Activated CD4-positive, alpha-beta T cell treated with anti-CD3 and anti-CD28 coated beads, Interleukin-2, amount 10 ng/mL, durations not matched to agents 24 days and 14 days (primary cell): ENCODE data around the gene CCDC88C. TPM values are rescaled to one million over a fixed set of nuclear protein-coding genes. Genes with fewer than 3 reads are reported as not detected.

Experiments used
- DNase-seq: peaks from one replicate; pipeline ENCODE4 v3.0.0; 2022
- H3K27ac Mint-ChIP-seq: one replicate; pipeline ENCODE4 v1.8.0; 2022; ENCODE audit warnings: mild to moderate bottlenecking, mixed read lengths
- H3K27me3 Mint-ChIP-seq: one replicate; pipeline ENCODE4 v1.8.0; 2022; ENCODE audit warnings: mixed read lengths
- H3K36me3 Mint-ChIP-seq: one replicate; pipeline ENCODE4 v1.8.0; 2022; ENCODE audit warnings: low read depth, mild to moderate bottlenecking, mixed read lengths
- H3K4me1 Mint-ChIP-seq: one replicate; pipeline ENCODE4 v1.8.0; 2021; ENCODE audit warnings: mixed read lengths
- H3K4me3 Mint-ChIP-seq: one replicate; pipeline ENCODE4 v1.8.0; 2022; ENCODE audit warnings: mild to moderate bottlenecking, moderate library complexity, mixed read lengths
- H3K9me3 Mint-ChIP-seq: one replicate; pipeline ENCODE4 v1.8.0; 2021; ENCODE audit warnings: mixed read lengths
- intact Hi-C: fragments of 100-400 bp; cut with micrococcal nuclease; formaldehyde crosslinking; loops from one replicate; pipeline ENCODE4 v1.15.1; 2023
- total RNA-seq: library from RNA; stranded (reverse); gene quantifications from 2 replicates; pipeline ENCODE4 v1.2.3, GENCODE V29; 2022

The CCDC88C gene
- total RNA-seq, 1 donor from 2014 or later: 89.9 TPM

DNA sequence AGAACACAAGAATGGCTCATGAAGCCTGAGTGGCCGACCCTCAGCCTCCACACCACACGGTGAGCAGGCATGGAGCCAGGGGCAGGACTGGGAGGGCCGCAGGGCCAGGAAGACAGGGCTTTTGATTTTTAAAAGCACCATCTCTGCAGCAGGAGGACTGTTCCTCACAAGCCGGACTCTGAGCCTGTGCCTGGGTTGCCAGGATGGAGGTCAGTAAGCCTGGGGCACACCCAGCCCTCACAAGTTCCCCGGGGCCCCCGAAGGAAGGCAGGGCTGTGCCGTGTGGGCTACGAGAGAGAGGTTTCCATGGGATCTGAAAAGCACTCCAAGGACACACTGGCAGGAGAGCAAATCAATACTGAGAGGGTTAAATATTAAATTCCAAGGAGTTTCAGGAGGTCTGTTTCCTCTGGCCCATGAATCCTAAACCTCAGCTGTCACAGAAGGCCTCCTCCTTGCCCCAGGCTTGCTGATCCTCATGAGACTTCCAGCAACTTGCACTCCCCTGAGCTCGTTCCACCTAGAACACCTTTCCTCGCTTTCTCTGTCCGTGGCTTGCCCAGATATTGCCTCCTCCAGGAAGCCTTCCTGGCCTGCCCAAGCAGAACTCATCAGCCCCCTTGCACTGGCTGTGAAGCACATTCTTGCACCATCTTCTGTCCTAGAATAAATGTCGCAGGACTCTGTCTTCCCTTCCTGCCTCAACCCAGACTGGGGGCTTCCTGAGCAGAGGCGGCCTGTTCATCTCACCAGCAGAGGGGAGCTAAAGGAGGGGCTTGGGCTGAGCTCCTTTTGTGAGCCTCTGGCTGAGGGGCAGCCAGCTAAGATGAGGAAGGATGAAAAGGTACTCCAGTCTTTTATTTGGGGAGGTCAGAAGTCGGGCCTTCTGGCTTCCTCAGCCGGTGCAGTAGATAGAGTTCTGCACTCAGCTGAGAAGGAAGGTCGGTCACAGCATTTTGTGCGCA is 64.6 kb downstream of the CCDC88C start:
- Mint-ChIP-seq H3K27me3 (no peaks in the 10 kb centered on the region), H3K4me3 (no peak overlapping the region), H3K9me3 (no peaks in the 10 kb centered on the region), H3K4me1 (peaks cover 89% of the 10 kb centered on the region), H3K36me3 (peaks cover 36% of the 10 kb centered on the region), H3K27ac (no peak overlapping the region)
- intact Hi-C loops: no loop called here
- no peak for DNase-seq

DNA sequence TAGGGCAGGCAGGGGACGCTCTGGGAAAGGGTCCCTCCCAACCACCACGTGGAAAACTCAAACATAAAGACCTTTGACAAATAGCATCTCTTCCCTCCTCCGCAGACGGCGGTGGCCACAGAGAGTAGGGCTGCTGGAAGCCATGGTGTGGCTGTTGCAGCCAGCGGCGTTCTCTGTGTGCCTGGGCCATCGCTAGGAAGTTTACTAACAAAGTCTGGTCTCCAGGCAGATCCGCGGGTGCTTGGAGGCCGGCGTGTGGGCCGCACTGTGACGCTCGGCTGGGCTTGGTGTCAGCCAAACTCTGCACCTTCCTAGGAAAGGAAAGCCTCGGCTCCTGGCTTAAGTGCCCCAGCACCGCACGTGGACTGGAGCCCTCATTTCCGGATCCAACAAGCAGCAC is 65.6 kb downstream of the CCDC88C start:
- Mint-ChIP-seq H3K4me1 (peaks cover 87% of the 10 kb centered on the region), H3K36me3 (peaks cover 34% of the 10 kb centered on the region), H3K27me3 (no peaks in the 10 kb centered on the region), H3K27ac (peak overlapping the region; percentile 94), H3K9me3 (no peaks in the 10 kb centered on the region), H3K4me3 (peak overlapping the region; percentile 80)
- no peak for DNase-seq
- intact Hi-C loops: no loop called here

DNA sequence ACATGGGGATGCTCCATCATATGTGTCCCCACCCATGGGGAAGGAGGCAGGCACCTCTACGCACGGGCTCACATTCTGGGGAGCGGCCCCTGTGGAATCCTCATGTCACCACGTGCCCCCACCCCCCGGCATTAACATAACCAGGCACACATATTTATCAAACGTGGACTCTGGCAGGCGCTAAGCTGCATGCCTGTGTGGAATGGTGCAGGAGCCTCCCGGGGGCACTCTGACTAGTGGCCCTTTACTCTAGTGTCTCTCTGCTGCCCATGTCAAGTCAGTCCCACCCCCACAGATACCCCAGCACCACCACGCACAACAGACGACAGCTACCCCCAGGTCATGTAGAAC is 66.1 kb downstream of the CCDC88C start:
- Mint-ChIP-seq H3K4me3 (peak overlapping the region; percentile 80), H3K9me3 (no peaks in the 10 kb centered on the region), H3K27me3 (no peaks in the 10 kb centered on the region), H3K27ac (peak overlapping the region; percentile 94), H3K4me1 (peaks cover 85% of the 10 kb centered on the region), H3K36me3 (peaks cover 31% of the 10 kb centered on the region)
- no peak for DNase-seq
- intact Hi-C loops: no loop called here

DNA sequence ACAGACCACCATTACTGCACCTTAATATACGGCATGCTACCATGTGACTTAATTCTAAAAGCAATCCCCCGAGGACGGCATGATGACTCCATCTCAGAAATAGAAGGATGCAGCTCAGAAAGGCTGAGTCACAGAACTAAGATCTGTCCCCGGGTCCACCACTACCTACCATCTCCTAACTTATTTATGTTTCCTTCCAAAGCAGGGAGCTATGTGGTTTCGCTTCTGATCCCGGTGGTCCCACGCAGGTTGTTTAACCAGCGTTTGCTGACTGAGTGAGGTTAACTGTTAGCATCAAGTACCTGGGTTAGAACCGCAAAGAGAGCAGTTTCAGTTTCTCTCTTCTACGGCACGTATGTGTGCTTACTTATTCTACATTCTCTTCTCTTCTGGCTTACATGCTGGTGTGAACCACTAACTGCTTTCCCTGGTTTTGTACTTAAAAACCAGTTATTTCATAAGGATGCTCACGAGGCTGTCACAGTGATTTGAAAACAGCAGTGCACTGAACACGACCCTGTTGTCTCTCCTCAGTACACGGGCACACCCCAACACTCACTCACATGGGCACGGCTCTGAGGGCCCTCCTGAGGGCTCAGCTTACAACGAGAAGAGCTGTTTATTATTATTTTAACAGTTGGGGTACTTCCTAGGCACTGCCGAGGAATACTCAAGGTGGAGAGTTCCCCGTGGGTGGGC is 66.7 kb downstream of the CCDC88C start:
- Mint-ChIP-seq H3K36me3 (peaks cover 29% of the 10 kb centered on the region), H3K4me1 (peaks cover 83% of the 10 kb centered on the region), H3K27ac (peak overlapping the region; percentile 94), H3K27me3 (no peaks in the 10 kb centered on the region), H3K4me3 (peak overlapping the region; percentile 80), H3K9me3 (no peaks in the 10 kb centered on the region)
- intact Hi-C loops: no loop called here
- peak; percentile 92 for DNase-seq

DNA sequence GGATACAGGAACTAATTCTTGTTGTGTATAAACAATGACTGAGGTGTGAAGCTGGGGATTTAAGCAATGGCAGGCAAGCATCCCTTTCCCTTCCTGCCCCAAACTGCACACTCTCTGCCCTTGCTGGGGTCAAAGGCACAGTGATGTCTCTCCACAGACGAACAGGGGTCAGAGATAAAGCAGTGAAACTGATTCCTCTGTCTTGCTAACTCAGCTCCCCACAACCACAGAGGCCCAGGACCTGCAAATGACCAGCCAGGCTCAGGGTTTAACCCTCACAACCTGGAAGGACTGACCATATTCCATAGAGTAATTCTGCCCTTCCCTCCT is 67.2 kb downstream of the CCDC88C start:
- Mint-ChIP-seq H3K36me3 (peaks cover 30% of the 10 kb centered on the region), H3K9me3 (no peaks in the 10 kb centered on the region), H3K27ac (peak overlapping the region; percentile 94), H3K4me1 (peaks cover 81% of the 10 kb centered on the region), H3K4me3 (peak overlapping the region; percentile 80), H3K27me3 (no peaks in the 10 kb centered on the region)
- intact Hi-C loops: no loop called here
- DNase-seq: peak; percentile 70

DNA sequence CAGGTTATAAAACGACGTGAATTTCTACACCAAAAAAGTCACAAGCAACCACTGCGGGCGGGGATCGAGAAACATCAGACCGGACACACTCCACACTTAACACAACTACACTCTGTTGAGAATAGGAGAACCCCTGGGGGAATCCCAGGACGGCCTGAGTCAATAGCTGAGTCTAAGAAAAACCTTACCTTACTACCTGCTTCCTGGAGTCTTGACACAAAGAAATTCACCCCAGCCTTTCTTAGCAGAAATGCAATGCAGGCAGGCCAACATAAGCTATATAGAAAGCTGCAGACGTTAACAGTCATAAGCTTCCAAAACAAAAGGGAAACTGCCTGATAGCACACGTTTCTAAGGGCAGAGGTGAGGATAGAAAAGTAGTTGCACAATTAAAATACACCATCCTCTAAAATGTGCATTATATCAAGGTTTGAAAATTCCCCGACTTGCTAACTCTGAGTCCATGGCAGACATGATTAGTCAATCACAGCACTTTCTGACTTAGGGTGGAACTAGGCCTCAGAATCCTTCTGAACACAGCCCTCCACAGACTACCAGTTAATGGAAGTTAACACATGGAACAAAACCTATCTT is 68.0 kb downstream of the CCDC88C start:
- peak; percentile 91 for DNase-seq
- H3K4me1 Mint-ChIP-seq: peaks cover 74% of the 10 kb centered on the region
- no peaks in the 10 kb centered on the region for H3K27me3 Mint-ChIP-seq
- peak overlapping the region; percentile 80 for H3K4me3 Mint-ChIP-seq
- no peaks in the 10 kb centered on the region for H3K9me3 Mint-ChIP-seq
- H3K27ac Mint-ChIP-seq: peak overlapping the region; percentile 94
- peaks cover 25% of the 10 kb centered on the region for H3K36me3 Mint-ChIP-seq
- intact Hi-C loops: loop anchor here (1.0 to 10.0 kb wide), 7 partner anchors 18 to 225 kb away; no protein-coding TSS in a partner anchor

DNA sequence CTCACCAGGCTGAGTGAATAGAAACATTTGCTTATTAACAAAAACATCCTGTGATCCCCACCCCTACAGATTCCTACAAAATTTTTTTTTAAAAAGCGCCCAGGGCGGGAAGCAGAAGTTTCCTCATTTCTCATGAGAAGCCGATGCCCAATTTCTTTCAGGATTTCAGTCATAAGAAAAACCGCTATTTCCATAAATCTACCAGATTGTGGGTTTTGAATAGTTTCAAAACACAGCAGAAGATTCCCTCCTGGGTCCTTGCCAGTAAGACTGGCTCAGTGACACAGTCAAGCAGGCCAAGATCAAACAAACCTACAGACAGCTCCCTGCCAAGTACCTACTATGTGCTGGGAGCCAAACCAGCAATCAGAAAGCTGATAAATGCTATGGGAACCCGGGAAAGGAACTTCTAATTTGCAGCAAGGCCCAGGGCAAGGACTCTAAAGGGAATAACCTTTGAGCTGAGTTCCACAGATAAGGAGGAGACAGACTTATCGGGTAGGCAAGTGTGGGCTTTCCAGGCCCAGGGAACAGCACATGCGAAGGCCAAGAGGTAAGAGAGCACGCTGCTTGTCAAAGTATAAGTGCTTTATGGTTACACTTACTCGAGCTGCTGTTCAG is 68.7 kb downstream of the CCDC88C start:
- intact Hi-C loops: loop anchor here (1.0 to 10.0 kb wide), 7 partner anchors 18 to 226 kb away; no protein-coding TSS in a partner anchor
- peaks cover 24% of the 10 kb centered on the region for H3K36me3 Mint-ChIP-seq
- no peaks in the 10 kb centered on the region for H3K9me3 Mint-ChIP-seq
- no peaks in the 10 kb centered on the region for H3K27me3 Mint-ChIP-seq
- DNase-seq: no peak
- peak overlapping the region; percentile 94 for H3K27ac Mint-ChIP-seq
- peaks cover 72% of the 10 kb centered on the region for H3K4me1 Mint-ChIP-seq
- H3K4me3 Mint-ChIP-seq: peak overlapping the region; percentile 80

DNA sequence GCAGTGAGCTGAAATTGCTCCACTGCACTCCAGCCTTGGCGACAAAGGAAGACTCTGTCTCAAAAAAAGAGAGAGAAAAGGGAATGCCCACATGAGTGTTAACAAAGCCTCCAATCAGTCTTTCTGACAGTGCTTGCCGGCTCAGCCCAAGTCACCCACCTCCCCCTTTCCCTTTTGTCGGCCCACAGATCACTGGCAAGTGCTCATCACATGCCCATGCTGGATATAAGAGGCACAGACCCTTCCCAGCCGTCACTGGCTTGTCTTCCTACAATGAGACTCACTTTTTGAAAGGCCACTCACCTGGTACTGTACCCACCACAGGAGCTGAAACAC is 70.8 kb downstream of the CCDC88C start:
- H3K4me1 Mint-ChIP-seq: peaks cover 56% of the 10 kb centered on the region
- no peak overlapping the region for H3K4me3 Mint-ChIP-seq
- H3K36me3 Mint-ChIP-seq: peaks cover 32% of the 10 kb centered on the region
- intact Hi-C loops: loop anchor here (10.0 kb wide), 1 partner anchor 228 kb away; no protein-coding TSS in a partner anchor
- H3K9me3 Mint-ChIP-seq: no peaks in the 10 kb centered on the region
- H3K27ac Mint-ChIP-seq: peak overlapping the region; percentile 39
- no peak for DNase-seq
- no peaks in the 10 kb centered on the region for H3K27me3 Mint-ChIP-seq

DNA sequence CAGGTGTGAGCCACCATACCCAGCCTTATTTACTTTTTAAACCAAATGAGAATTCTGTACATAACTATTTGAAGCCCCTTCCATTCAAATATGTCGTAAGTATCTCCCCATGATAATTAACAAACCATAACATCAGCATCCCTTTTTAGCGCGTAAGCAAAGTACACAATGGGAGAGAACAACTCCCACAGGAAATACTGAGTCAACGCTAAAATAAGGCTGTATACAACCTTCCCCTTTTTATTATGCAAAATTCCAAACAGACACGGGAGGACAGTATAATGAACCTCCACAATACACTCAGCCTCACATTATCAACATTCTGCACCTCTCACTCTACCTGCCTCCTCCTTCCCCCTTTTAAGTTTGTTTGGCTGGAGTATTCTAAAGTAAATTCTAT is 73.5 kb downstream of the CCDC88C start:
- Mint-ChIP-seq H3K9me3 (no peaks in the 10 kb centered on the region), H3K36me3 (peaks cover 47% of the 10 kb centered on the region), H3K4me1 (peaks cover 29% of the 10 kb centered on the region), H3K4me3 (no peak overlapping the region), H3K27ac (no peak overlapping the region), H3K27me3 (no peaks in the 10 kb centered on the region)
- DNase-seq: no peak
- intact Hi-C loops: loop anchor here (10.0 kb wide), 1 partner anchor 231 kb away; no protein-coding TSS in a partner anchor

DNA sequence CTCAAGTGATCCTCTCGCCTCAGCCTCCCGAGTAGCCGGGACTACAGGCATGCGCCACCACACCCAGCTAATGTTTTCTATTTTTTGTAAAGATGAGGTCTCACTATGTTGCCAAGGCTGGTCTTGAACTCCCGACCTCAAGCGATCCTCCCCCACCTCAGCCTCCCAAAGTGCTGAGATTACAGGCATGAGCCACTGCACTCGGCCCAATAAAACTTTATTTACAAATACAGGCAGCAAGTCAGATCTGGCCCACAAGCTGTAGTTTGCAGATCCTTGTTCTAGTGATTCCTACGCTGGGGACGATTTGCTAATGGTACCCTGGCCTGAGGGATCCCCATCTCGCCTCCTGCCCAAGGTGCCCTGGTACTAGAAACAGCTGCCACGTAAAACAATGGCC is 74.6 kb downstream of the CCDC88C start:
- H3K27me3 Mint-ChIP-seq: no peaks in the 10 kb centered on the region
- no peak for DNase-seq
- no peaks in the 10 kb centered on the region for H3K9me3 Mint-ChIP-seq
- peaks cover 50% of the 10 kb centered on the region for H3K36me3 Mint-ChIP-seq
- H3K27ac Mint-ChIP-seq: no peak overlapping the region
- H3K4me1 Mint-ChIP-seq: peaks cover 20% of the 10 kb centered on the region
- intact Hi-C loops: loop anchor here (10.0 kb wide), 1 partner anchor 232 kb away; no protein-coding TSS in a partner anchor
- no peak overlapping the region for H3K4me3 Mint-ChIP-seq

DNA sequence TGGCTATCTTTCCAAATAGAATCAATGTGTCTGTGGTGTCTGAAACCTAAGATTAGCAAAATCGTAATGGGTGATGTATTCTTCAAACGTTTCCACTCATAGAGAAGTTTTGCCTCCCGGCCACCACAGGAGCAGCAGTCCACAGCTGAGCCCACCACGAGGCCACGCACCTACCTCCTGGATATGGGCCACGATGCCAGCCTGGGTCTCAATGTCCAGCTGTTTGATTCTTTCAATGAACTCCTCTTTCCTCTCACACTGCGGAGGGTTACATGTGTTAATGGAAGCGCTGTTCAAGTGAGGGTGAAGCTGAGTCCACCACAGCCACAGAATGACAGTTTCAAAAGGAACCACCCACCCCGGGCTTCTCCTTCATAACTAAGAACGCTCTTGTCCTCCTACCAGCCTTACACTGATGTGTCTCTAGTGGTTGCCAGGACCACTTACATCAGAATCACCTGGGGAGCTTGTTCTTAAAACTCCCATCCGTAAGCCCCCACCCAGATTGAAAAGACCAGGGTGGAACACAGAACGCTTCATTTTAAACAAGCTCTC is 75.3 kb downstream of the CCDC88C start:
- Mint-ChIP-seq H3K9me3 (no peaks in the 10 kb centered on the region), H3K4me1 (peaks cover 20% of the 10 kb centered on the region), H3K27ac (no peak overlapping the region), H3K36me3 (peaks cover 53% of the 10 kb centered on the region), H3K27me3 (no peaks in the 10 kb centered on the region), H3K4me3 (no peak overlapping the region)
- no peak for DNase-seq
- intact Hi-C loops: loop anchor here (10.0 kb wide), 1 partner anchor 233 kb away; no protein-coding TSS in a partner anchor

DNA sequence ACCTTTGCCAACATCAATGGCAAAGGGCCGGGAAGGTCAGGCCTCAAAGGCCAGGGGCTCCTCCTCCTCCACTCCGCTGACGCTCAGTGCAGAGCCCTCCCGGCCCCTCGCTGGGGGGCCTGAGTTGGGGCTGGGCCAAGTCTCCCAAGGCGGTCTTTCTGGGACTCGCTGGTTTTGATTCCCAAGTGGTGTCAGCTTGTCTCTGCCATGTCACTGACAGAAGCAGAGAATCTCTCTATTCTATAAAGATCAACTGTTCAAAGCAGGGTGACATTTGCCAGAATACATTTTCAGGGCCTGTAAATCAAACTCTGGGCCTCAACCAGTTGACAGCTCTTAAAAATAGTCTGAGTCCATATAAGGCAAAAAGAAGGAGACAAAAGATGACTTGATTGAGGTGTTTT is 75.9 kb downstream of the CCDC88C start:
- H3K4me1 Mint-ChIP-seq: peaks cover 14% of the 10 kb centered on the region
- intact Hi-C loops: loop anchor here (10.0 kb wide), 1 partner anchor 233 kb away; no protein-coding TSS in a partner anchor
- DNase-seq: no peak

DNA sequence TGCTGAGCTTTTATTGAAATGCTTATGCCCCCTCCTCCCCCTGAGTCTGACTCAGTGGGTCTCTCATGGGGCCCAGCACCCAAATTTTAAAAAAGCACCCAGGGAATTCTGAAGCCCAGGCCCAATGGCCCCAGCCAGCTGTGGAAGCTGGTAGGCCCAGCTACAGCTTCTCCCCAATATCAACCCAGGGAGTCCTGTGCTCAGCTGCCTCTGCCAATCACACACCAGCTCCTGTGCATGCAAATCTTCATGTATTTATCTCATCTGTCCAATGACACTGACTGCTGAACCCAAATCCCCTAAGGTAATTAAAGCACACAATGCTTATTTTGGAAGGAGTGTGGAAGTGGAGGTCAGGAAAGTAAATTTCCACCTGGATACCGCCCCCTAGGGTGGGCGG is 76.3 kb downstream of the CCDC88C start:
- Mint-ChIP-seq H3K36me3 (peaks cover 47% of the 10 kb centered on the region), H3K4me1 (peaks cover 14% of the 10 kb centered on the region)
- intact Hi-C loops: loop anchor here (10.0 kb wide), 1 partner anchor 233 kb away; no protein-coding TSS in a partner anchor

More for the DNA sequence above, 75.9 kb downstream of the CCDC88C start:
- Mint-ChIP-seq H3K27me3 (no peaks in the 10 kb centered on the region), H3K36me3 (peaks cover 47% of the 10 kb centered on the region), H3K9me3 (no peaks in the 10 kb centered on the region), H3K27ac (no peak overlapping the region), H3K4me3 (no peak overlapping the region)

More for the DNA sequence above, 76.3 kb downstream of the CCDC88C start:
- Mint-ChIP-seq H3K27ac (no peak overlapping the region), H3K4me3 (no peak overlapping the region), H3K9me3 (no peaks in the 10 kb centered on the region), H3K27me3 (no peaks in the 10 kb centered on the region)
- DNase-seq: no peak
